Islet precursor cell (in vitro differentiated cells): ENCODE data around the gene FASTK.
A peak's percentile ranks its signal among the peaks of the same experiment; 100 is the strongest.

ENCODE experiments used
- DNase-seq: peaks from one replicate; pipeline ENCODE4 v3.0.0-alpha.2; 2018

The FASTK gene, protein sequence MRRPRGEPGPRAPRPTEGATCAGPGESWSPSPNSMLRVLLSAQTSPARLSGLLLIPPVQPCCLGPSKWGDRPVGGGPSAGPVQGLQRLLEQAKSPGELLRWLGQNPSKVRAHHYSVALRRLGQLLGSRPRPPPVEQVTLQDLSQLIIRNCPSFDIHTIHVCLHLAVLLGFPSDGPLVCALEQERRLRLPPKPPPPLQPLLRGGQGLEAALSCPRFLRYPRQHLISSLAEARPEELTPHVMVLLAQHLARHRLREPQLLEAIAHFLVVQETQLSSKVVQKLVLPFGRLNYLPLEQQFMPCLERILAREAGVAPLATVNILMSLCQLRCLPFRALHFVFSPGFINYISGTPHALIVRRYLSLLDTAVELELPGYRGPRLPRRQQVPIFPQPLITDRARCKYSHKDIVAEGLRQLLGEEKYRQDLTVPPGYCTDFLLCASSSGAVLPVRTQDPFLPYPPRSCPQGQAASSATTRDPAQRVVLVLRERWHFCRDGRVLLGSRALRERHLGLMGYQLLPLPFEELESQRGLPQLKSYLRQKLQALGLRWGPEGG

DNA sequence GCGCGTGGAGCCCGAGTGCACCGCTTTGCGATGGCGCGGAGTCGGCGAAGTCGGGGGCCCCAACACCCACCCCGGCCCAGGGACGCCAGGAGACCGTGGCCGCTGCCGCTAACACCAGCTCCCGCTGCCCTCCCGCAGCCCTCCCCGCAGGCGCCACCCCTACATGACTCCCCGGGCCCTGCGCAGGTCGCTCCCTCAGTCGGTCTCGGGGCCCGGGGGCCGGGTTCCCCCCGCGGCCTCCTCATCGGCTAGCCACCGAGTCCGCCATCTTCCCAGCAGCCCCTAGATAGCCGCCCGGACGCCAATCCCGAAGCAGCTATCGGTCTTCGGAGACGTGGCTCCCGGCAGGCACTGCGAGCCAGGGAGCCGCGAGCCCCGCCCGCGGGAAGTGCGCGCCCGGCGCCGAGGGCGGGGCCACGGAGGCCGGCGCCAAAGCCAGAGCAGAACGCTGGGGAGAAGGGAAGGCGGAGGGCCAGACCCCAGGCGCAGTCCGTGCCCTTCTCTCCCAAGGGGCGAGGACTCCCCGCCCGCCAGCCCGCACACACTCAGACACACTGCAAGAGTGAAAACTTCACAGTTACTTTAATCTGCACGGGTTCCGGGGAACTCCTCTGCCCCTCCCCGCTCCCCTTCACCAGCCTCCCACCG lies at the start of gene FASTK:
FASTK (minus strand) TSS at position 288 of the 648 bp plus-strand sequence; CDS start at position 245, 43 bp downstream.
- peak; percentile 96 for DNase-seq

DNA sequence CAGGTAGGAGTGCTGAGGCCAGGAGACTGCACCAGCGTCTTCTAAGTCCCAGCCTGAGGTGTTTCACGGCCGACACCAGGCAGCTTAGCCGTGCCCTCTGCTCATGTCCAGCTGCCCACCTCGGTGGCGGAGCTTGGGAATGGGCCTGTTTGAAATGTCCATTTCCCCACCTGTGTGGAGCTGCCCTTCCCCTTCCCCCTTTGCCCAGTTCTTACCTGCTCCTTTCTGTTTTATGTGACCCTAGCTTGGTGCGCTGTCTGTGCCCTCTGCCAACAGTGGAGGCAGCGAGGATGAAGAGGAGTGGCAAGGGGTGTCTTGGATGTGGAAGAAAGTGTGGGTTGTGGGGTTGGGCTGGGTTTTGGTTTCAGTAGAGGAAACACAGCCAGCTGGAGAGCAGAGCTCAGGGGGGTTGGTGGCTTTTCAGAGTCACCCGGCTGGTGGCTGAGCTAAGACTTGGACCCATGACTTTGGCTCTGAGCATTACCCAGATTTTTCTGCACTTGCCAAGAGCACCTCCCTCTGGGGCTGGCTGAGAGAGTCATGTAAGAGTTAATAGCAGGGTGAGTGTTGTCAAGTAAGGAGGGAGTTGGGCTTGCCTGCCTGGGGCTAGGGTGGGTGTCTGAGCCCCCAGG lies 49.5 kb upstream of the FASTK start:
- DNase-seq, result no peak

DNA sequence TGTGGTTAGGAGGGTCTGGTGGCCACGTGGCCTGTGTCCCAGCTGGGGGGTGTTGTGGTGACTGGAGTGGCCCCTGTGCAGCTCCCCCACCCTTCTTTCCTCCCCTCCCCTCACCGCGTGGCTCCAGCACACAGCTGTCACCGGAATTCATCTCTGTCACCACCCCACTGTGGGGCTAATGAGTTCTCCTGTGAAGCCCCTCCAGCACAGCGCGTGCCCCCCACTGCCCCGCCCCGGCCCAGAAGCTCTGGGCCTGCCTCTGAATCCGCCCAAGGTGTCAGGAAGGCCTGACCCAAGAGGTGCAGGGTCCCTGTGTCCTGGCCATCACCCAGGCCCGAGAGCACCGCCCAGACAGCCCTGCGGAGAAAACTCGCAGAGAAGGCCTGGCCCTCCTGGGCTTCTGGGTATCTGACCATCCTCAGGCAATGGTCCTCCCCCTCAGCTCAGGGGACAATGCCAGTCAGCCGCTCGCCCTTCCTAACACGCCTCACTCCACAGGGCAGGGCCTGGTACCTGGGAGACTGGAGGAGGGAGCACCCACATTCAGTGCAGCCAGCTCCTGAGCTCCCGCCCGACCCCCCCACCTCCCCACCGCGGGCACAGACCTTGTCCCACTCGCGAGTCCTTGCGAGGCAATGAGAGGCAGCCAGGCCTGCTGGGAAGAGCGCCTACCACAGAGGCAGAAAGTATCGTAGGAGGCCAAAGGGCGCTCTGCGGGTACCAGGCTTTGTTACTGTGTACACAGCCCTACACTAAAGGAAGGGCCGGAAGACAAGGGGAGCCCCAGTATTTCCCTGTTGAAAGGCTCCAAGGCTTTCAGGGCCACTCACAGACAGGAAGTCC lies 48.7 kb upstream of the FASTK start:
- no peak for DNase-seq

DNA sequence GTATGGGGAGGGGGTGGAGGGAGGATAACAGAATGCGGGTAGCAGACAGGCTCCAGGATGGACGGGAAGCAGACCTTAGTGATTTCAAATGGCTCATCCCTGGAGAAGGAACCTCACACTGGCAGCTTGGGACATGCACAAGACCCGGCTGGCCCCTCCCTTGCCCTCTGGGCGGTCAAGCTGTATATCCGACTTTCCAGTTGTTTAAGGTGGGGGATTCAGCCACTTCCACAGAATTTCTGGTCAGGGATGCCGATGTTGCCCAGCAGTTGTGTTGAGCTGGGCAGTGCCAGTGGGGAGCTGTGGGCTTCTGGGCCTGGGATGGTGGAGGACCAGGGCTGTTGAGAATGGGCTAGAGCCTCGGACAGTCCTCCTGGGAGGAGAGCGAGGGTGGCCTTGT lies 48.1 kb upstream of the FASTK start:
- DNase-seq, result no peak

DNA sequence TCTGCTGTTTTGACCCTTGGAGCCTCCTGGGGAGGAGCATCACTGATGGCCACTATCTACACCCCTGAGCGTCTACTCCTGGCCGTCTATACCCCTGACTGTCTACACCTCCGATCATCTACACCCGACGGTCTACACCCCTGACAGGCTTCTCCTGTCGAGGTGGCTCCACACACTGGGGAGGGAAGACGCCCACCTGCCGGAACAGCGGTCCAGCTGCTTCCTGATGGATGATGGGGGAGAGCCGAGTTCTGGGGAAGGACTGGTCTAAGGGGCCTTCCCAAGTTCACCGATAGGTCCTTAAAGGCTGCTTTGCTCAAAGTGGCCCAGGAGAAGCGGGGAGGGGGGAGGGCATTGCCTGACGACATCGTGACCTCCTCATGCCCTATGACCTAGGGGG lies 47.5 kb upstream of the FASTK start:
- DNase-seq, result no peak

DNA sequence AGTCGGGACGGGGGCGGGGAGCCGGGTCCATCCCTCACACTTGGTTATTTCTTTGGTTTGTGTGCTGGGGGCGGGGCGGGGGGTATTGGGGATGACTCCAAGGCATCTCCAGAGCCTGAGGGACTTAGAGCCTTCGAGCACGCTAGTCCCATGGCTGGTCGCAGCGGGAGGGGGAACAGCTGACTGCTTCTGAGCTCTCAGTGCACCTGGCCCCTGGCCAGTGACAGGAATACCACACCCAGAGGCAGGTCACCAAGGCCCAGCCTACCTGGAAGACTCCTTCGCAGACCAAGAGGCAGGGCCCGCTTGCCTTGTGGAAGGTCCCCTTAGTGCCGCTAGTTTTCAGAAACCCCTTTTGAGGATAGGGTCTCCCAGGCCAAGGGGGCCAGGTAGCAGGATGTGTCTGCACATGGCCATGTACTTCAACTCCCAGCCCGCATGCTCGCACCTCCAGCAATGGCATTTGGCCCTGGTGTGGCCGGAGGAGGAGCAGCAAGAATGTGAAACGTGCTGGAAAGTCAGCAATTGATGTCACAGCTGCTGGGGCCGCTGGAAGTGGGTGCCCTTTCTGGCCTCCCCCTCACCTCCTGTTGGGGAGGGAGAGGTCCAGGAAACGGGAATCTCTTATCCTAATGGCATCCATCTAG lies 46.0 kb upstream of the FASTK start:
- DNase-seq, result no peak

DNA sequence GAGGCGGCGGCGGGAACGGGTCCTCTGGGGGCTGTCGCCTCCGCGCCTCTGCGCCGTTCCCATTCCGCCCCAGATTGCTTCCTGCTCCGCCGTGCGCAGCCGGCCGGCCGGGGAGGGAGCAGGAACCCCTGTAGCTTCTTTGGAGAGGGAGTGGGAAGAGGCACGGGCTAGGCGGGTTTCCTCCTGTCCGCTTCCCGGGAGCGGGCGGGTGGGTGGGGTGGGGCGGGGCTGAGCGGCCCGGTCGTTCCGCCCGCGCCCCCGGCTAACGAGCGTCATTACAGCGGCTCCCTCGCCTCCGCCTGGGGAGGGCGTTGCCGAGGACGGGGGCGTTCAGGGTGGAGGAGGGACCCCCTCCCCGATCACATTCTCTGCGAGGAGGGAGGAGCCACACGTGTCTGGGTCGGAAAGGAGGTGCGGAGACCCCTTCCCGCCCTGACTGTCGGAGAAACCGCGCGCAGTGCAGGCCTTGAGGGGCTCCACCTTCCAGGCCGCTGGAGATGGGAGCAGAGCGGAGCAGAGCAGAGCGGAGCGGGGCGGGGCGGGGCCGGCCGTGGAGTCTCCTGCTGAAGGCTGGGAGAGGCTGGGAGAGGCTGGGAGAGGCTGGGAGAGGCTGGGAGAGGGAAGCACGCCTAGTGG lies 45.4 kb upstream of the FASTK start:
- no peak for DNase-seq

DNA sequence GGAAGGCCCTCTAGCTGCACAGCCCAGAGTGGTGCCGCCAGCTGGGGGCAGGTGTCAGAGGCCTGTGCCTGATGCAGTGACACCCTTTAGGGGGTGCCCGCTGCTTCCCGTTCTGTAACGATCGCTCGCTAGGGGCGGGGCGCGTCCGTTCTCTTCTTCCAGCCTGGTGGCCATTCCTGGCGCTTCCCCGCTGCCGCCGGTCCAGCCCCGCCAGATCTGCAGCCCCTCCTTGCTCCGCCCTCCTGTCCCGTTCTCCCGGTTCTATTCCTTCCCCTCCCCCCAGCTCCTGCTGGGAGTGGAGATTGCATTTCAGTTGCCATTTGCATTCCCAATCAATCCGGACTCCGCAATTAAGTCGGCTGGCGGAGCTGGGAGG lies 44.8 kb upstream of the FASTK start:
- DNase-seq, result peak; percentile 84

DNA sequence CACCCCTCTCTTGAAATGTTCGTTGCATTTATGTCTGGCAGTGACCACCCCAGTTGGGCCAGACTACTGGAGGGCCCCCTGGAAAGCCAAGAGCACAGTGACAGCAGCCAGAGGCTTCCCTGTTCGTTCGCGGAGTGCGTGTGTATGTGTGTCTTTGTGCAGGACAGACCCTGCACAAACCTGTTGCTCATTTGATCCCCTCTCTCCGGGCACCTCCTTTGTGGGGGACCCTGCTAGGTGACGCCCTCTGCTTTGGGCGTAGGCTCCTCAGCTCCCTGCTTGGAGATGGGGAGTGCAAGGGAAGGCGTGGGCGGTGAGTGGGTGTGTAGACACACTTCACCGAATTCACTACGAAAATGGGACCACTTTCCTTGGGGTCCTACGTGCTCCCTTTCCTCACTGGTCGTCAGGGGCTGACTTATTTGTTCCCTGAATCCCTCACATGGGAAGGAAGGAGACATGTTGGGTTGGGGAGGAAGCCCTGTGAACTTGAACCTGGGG lies 44.3 kb upstream of the FASTK start:
- no peak for DNase-seq

DNA sequence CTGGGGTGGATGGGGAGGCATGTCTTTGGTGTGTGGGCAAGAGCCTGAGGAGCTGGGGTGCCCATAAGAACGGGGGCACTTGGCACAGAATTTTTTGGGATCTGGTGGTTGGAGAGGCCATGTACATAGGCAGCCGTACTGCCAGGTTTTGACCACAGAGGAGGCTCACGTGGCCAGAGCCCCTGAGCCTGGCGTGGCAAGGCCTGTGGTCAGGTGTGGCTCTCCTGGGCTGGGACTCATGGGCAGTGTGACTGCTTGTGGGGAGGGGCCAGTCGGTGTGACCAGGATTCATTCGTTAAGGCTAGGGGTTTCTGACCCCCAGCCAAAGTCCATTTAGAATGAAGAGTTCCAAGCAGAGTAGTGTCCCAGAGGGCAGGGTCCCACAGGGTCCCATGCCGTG lies 43.9 kb upstream of the FASTK start:
- no peak for DNase-seq

DNA sequence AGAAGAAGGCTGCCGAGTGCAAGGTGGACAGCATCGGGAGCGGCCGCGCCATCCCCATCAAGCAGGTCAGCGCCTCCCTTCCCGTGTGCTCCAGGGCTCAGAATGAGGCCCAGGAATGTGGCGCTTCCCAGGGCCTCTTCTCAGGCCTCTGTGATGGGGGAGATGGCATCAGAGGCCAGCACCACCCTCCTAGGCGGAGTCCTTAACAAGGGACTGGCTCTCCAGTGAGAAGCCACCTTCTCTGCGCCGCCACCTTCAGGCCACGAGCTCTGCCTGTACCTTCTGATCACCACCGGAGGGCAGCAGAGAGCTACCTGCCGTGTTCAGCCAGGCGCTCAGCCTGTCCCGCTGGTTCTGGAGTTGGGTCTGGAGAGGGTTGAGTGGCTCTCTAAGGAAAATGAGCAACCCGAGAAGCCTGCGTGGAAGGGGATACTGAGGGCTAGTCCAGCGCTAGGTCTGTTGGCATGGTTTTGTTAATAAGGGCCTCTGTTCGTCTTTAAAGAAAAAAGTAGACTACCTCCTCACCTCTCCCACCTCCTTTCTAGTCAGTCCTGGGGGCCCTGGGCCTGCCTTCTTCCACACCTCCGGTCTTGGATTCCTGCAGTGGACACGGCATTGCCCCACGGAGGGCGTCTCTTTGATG lies 43.3 kb upstream of the FASTK start:
- peak; percentile 96 for DNase-seq

DNA sequence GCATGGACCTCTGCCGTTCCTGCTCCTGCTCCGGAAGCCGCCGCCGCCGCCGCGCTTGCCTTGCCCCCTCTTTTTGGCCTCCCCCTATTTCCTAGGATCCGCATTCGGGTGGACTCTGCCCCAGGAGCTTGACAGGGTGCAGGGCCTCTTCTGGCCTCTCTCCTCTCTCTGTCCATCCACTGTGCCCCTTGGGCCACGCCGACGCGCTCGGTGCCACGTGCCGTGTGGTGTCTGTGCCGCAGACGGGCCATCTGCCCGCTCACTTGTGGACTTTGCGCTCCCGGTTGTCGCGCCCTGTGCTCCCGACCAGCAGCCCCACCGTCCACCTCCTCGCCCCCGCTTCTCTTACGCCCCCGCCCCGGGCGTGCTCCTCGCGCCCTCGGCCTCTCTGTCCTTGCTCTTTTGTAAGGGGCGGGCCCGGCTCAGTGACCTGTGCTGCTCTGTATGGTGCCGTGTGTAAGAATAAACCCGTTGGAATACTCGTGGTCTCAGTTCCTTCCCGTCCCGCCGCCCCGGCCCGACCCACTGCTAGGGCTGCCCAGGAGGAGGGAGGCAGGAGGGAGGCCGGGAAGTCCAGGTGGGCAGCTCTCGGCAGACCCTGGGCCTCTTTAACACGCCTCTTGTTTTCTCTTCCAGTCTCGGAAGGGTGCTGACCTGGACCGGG lies 42.7 kb upstream of the FASTK start:
- no peak for DNase-seq

DNA sequence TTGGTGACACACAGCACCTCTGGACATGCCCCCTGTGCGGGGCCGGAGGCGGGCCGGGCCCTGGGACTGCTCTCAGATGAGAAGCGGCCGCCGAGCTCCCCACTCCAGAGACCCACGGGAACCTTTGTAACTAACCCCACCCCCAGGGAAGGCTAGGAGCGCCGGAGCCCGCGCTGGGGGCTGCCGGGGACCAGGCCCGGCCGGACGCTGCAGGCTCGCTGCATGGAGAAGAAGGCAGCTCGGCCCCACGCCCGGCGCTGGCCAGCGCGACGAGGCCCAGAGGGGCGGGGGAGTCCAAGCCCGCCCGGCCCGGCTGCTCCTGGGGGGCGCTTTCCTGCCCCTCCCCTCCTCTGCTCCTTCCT lies 42.2 kb upstream of the FASTK start:
- no peak for DNase-seq

DNA sequence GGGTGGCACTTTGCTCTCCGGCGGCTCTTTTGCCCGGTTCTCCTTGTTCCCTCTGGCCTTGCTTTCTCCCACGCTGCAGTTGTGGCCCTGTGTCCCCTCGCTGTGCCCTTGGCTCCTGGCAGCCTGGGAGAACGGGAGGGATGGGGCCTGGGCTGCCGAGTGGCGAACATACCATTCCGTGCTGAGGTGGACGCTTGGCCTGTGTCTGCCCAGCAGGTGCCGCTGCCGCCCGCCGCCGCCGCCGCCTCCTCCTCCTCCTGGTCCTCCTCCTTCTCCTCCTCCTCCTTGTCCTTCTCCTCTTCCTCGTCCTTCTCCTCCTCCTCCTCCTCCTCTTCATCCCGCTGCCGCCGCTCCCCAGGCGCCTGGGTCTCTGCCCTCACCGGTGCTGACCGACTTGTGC lies 41.7 kb upstream of the FASTK start:
- DNase-seq, result no peak

DNA sequence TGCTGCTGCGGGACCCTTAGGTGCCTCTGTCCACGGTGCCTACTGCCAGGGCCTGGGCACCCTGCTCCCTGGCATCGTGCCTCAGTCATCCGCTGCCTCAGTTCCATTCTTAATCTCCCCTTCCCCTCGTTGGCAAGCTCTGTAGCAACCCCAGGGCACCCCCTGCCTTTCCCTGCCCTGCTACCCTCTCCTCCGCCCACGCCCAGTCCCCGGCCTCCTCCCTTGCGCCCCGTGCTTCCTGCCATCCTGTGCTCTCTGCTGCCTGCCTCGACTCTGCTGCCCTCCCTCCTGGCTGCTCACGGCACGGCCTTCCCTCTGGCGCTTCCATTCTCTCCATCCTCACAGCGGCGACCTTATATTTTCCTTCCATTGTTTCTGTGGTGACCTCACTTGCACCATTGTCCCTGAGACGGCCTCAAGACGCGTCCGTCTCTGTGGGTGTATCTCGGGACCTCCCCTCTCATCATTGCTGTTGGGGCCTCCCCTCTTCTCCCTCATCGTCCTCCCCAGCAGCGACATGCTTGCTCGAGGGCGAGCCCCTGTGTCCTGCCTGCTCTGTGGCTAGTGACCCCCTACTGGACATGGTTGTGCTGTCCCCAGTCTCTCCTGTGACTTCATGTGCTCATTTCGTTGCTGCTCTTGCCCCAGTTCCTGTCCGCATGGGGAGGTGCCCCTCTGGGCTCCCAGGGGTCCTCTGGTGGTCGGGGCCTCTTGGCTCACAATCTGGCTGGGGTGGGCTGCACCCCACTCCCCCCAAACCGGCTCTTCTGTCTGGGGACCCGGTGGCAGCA lies 41.0 kb upstream of the FASTK start:
- no peak for DNase-seq

DNA sequence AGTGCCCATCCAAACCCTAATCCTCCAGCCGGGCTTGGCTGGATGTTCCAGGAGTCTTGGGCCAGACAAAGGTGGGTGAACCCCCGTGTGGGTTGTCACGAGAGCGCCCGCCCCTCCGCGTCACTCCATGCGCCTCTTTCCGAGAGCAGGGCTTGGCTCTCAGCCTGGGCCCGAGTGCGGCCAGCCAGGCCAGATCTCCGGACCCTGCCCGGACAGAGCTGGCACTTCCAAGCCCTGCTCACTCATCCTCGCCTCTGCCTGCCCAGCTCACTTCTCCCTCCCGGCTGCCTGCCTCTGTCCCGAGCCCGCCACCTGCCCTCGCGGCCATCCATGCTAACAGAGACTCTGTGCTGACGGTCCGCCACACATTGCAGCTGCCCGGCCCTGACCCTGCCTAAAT lies 40.3 kb upstream of the FASTK start:
- no peak for DNase-seq

DNA sequence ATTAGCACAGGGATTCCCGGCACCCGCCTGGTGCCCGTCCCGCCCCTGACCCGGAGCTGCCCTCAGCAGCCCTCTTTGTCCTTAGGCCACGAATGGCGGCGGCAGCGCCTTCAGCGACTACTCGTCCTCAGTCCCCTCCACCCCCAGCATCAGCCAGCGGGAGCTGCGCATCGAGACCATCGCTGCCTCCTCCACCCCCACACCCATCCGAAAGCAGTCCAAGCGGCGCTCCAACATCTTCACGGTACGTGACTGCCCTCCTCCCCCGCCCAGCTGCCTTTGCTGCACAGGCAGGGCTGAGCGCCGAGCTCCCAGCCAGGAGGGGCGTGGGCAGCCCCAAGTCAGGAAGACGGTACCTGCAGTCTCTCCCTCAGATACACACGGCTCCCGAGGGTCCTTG lies 39.3 kb upstream of the FASTK start:
- no peak for DNase-seq

DNA sequence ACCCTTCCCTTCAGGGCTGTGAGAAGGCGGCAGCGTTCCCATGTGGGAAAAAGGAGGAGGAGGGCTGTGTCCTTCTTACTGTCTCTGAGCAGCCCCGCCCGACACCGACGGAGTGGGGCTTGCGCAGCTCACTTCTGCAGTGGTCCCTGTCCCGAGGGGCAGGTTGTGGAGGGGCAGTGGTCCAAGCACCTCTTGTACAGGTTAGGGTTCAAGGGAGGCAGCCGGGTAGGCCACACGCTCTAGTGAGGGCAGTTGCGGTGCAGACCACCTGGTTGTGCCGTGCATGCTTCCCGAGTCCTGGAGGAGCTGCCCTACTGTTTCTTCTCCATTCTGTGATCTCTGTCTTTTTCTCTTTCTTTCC lies 38.4 kb upstream of the FASTK start:
- no peak for DNase-seq

DNA sequence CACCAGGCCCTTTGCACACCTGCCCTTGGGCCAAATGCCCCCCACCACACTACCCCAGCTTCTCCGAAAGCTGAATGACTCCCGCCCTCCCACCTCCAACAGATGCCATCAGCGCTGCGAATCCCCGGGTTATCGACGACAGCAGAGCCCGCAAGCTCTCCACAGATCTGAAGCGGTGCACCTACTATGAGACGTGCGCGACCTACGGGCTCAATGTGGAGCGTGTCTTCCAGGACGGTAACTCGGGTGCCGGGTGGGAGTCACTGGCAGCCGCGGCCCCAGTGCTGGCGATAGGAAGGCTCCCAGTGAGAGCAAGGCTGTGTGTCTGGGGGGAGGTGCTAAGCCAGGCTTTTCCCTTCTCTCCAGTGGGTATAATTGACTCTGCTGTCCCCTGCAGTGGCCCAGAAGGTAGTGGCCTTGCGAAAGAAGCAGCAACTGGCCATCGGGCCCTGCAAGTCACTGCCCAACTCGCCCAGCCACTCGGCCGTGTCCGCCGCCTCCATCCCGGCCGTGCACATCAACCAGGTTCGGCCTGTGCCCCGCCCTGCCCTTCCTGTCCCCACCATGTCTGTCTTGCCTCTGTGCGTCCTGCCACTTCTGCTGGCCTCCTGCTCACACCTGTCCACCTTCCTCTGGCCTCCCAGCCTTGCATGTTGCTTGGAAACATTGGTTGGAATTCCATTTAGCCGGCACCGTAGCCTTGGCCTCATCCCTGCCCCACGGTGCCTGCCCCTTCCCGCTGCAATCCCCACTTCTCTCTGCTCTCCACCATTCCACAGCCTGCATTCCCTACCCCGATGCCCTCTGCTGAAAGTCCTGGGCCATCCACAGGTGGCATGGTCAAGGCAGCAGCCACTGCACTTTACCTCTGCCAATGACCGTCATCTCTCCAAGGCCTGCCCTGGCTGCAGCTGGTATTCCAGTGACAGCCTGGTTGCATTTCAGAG lies 37.8 kb upstream of the FASTK start:
- no peak for DNase-seq
